CD14-positive monocyte (primary cell): ENCODE data around the gene RNFT2. TPM values are rescaled to one million over a fixed set of nuclear protein-coding genes. Genes with fewer than 3 reads are reported as not detected.

ENCODE experiments used
- DNase-seq, 3 donors: peaks; one replicate each; pipeline ENCODE4 v3.0.0-alpha.2; 2011 to 2022
- H2AFZ ChIP-seq: 2 replicates; pipeline ENCODE4 v1.6.0; 2012; ENCODE audit warnings: mild to moderate bottlenecking, low read depth, low read length, inconsistent platforms; ENCODE audit not compliant: insufficient read depth, poor library complexity, severe bottlenecking
- H3K27ac ChIP-seq, 2 donors: 1 replicate in 1 of 2; 2 replicates in 1 of 2; pipeline ENCODE4 v1.5.1; 2012 to 2013; ENCODE audit warnings: low read length in 2 of 2, control low read depth in 1 of 2, inconsistent platforms in 1 of 2, low read depth in 1 of 2, mild to moderate bottlenecking in 1 of 2
- H3K27me3 ChIP-seq, 2 donors: one replicate each; pipeline versions ENCODE4 v1.6.0 to v1.6.1; 2011 to 2013; ENCODE audit warnings: low read length in 2 of 2; ENCODE audit not compliant: control insufficient read depth in 2 of 2, insufficient read depth in 2 of 2
- H3K36me3 ChIP-seq, 2 donors: replicated peaks in 1 of 2; 1 replicate in 1 of 2; 2 replicates in 1 of 2; pipeline versions ENCODE4 v1.5.1 to v1.6.1; 2012 to 2013; ENCODE audit warnings: low read length in 2 of 2, control low read depth in 1 of 2, inconsistent platforms in 1 of 2, mild to moderate bottlenecking in 1 of 2; ENCODE audit not compliant: insufficient read depth in 2 of 2, control insufficient read depth in 1 of 2
- H3K4me1 ChIP-seq, 2 donors: 1 replicate in 1 of 2; 2 replicates in 1 of 2; pipeline versions ENCODE4 v1.5.1 to v1.6.1; 2012 to 2013; ENCODE audit warnings: low read length in 2 of 2, control low read depth in 1 of 2, inconsistent platforms in 1 of 2, mild to moderate bottlenecking in 1 of 2, moderate library complexity in 1 of 2; ENCODE audit not compliant: insufficient read depth in 2 of 2, control insufficient read depth in 1 of 2
- H3K4me2 ChIP-seq: replicated peaks from 2 replicates; pipeline ENCODE3; 2012; ENCODE audit warnings: low read length, moderate library complexity, mild to moderate bottlenecking; ENCODE audit not compliant: poor library complexity, severe bottlenecking; ENCODE audit errors: extremely low read depth
- H3K4me3 ChIP-seq, 3 experiments: fragments of 200-600 bp in 1 of 3; sonication (generic) in 1 of 3; replicated peaks in 1 of 3; 1 replicate in 2 of 3; 2 replicates in 1 of 3; pipeline ENCODE4 v1.5.1; 2011 to 2013; ENCODE audit warnings: low read length in 3 of 3, mild to moderate bottlenecking in 3 of 3, control low read depth in 2 of 3, low read depth in 2 of 3, inconsistent platforms in 1 of 3, moderate library complexity in 1 of 3
- H3K79me2 ChIP-seq: 2 replicates; pipeline ENCODE4 v1.6.0; 2012; ENCODE audit warnings: mild to moderate bottlenecking, control low read depth, inconsistent platforms, low read length, moderate library complexity; ENCODE audit not compliant: insufficient read depth
- H3K9ac ChIP-seq: 2 replicates; pipeline ENCODE4 v1.6.0; 2017; ENCODE audit warnings: low read length, mild to moderate bottlenecking; ENCODE audit not compliant: insufficient read depth, poor library complexity, severe bottlenecking
- H3K9me3 ChIP-seq, 2 donors: replicated peaks in 1 of 2; 1 replicate in 1 of 2; 2 replicates in 1 of 2; pipeline versions ENCODE4 v1.5.1 to v1.6.1; 2012 to 2013; ENCODE audit warnings: low read length in 2 of 2, control low read depth in 1 of 2; ENCODE audit not compliant: control insufficient read depth in 1 of 2, insufficient read depth in 1 of 2
- H4K20me1 ChIP-seq: 2 replicates; pipeline ENCODE4 v1.6.0; 2012; ENCODE audit warnings: mild to moderate bottlenecking, low read length, control low read depth, moderate library complexity; ENCODE audit not compliant: insufficient read depth
- H3K27ac Mint-ChIP-seq, 7 donors: one replicate each; pipeline ENCODE4 v1.8.0; 2020; ENCODE audit warnings: mild to moderate bottlenecking in 7 of 7, mixed read lengths in 7 of 7, moderate library complexity in 6 of 7, inconsistent platforms in 2 of 7
- H3K27me3 Mint-ChIP-seq, 3 donors: one replicate each; pipeline ENCODE4 v1.8.0; 2021 to 2022; ENCODE audit warnings: low read depth in 3 of 3, mild to moderate bottlenecking in 3 of 3, mixed read lengths in 3 of 3, moderate library complexity in 3 of 3, inconsistent platforms in 1 of 3
- H3K36me3 Mint-ChIP-seq, 2 donors: one replicate each; pipeline ENCODE4 v1.8.0; 2020; ENCODE audit warnings: mixed read lengths in 2 of 2, inconsistent platforms in 1 of 2, mild to moderate bottlenecking in 1 of 2
- H3K4me1 Mint-ChIP-seq: one replicate; pipeline ENCODE4 v1.8.0; 2020; ENCODE audit warnings: mild to moderate bottlenecking, mixed read lengths
- H3K4me3 Mint-ChIP-seq, 2 donors: one replicate each; pipeline ENCODE4 v1.8.0; 2020; ENCODE audit warnings: mild to moderate bottlenecking in 2 of 2, mixed read lengths in 2 of 2, moderate library complexity in 1 of 2
- H3K9me3 Mint-ChIP-seq, 7 donors: one replicate each; pipeline ENCODE4 v1.8.0; 2020 to 2022; ENCODE audit warnings: mixed read lengths in 7 of 7, mild to moderate bottlenecking in 6 of 7, moderate library complexity in 6 of 7, inconsistent platforms in 2 of 7
- CTCF ChIP-seq: fragments of 200-600 bp; IDR thresholded peaks from one replicate; pipeline ENCODE4 v1.8.0; 2022; ENCODE audit warnings: antibody characterized with exemption, mild to moderate bottlenecking
- WGBS: methylation state at CpG from one replicate; pipeline ENCODE4 v1.1.5; 2013; ENCODE audit warnings: missing lambda C conversion rate; ENCODE audit not compliant: insufficient coverage; 5-methylcytosine and 5-hydroxymethylcytosine counted together
- intact Hi-C, 2 donors: fragments of 100-400 bp; cut with micrococcal nuclease; formaldehyde crosslinking; loops; one replicate each; pipeline versions ENCODE4 v1.15.0 to v1.15.1; 2023
- polyA plus RNA-seq, 3 donors: library from polyadenylated mRNA; depleted of rRNA in 1 of 3; unstranded in 2 of 3; stranded (reverse) in 1 of 3; fragments of 300-500 nt in 2 of 3; fragments of >200 nt in 1 of 3; fragmentation: Illumina TruSeq in 2 of 3; gene quantifications; 1 replicate in 2 of 3; 2 replicates in 1 of 3; pipeline ENCODE4 v1.2.3, GENCODE V29; 2012 to 2021

Gene RNFT2
- polyA plus RNA-seq, 3 donors, result 0.05 TPM; not detected in 2

- H3K36me3 Mint-ChIP-seq, result no peaks in the 10 kb centered on the region
- Histone ChIP-seq H3K9ac (no peak overlapping the region), H3K4me1 (no peaks in the 10 kb centered on the region), H4K20me1 (no peaks in the 10 kb centered on the region), H3K36me3 (no peaks in the 10 kb centered on the region), H3K4me2 (no peak overlapping the region), H3K4me3 (no peak overlapping the region), H3K27ac (no peak overlapping the region), H3K9me3 (no peaks in the 10 kb centered on the region), H2AFZ (no peak overlapping the region), H3K27me3 (no peaks in the 10 kb centered on the region), H3K79me2 (no peaks in the 10 kb centered on the region)
- H3K4me3 Mint-ChIP-seq, result no peak overlapping the region
- no peak for DNase-seq
- WGBS, result 89% methylated on average over 21 of the region's 23 CpGs
- TF ChIP-seq CTCF, result no peak
- H3K27me3 Mint-ChIP-seq, result peaks cover 0 to 7% (median 0%) of the 10 kb centered on the region in 3 donors
- peaks cover 0 to 1% (median 0%) of the 10 kb centered on the region in 7 donors for H3K9me3 Mint-ChIP-seq
- H3K4me1 Mint-ChIP-seq, result no peaks in the 10 kb centered on the region
- intact Hi-C loops, result no loop called here
- no peak overlapping the region for H3K27ac Mint-ChIP-seq
These were observed 111.1 kb downstream of the RNFT2 start for GRCh38 chr12:116849216-116849615.

GRCh38 chr12:116852303-116852702, 114.2 kb downstream of the RNFT2 start:
- H3K4me1 ChIP-seq, result no peaks in the 10 kb centered on the region
- no peak overlapping the region for H3K9ac ChIP-seq
- no peaks in the 10 kb centered on the region for H3K9me3 ChIP-seq
- DNase-seq, result no peak
- intact Hi-C loops, result no loop called here
- no peaks in the 10 kb centered on the region for H3K36me3 ChIP-seq
- Mint-ChIP-seq H3K27me3 (peaks cover 0 to 5% (median 4%) of the 10 kb centered on the region in 3 donors), H3K27ac (no peak overlapping the region), H3K4me3 (no peak overlapping the region), H3K4me1 (peaks cover under 1% of the 10 kb centered on the region), H3K9me3 (peaks cover 0 to 1% (median 0%) of the 10 kb centered on the region in 7 donors), H3K36me3 (no peaks in the 10 kb centered on the region)
- no peak overlapping the region for H3K4me3 ChIP-seq
- 100% methylated on average over 4 of the region's 6 CpGs for WGBS
- H2AFZ ChIP-seq, result no peak overlapping the region
- TF ChIP-seq CTCF, result no peak
- H3K27me3 ChIP-seq, result no peaks in the 10 kb centered on the region
- H4K20me1 ChIP-seq, result no peaks in the 10 kb centered on the region
- no peaks in the 10 kb centered on the region for H3K79me2 ChIP-seq
- no peak overlapping the region for H3K4me2 ChIP-seq
- no peak overlapping the region for H3K27ac ChIP-seq
